ENCODE results near the gene POU6F1. TPM values are rescaled to one million over a fixed set of nuclear protein-coding genes. Genes with fewer than 3 reads are reported as not detected.

Gene POU6F1
- total and polyA plus RNA-seq, 11 donors, result 4.6 to 14.0 (median 6.8) TPM

GRCh38 chr12:51189790-51190355 lies 28.0 kb downstream of the POU6F1 start:
- Histone ChIP-seq H3K36me3 (peaks cover 0 to 46% (median 23%) of the 10 kb centered on the region in 9 donors), H3K4me1 (peaks cover 0 to 5% (median 0%) of the 10 kb centered on the region in 12 donors), H3K4me3 (no peak overlapping the region), H3K27me3 (no peaks in the 10 kb centered on the region), H3K27ac (no peak overlapping the region), H3K9me3 (no peaks in the 10 kb centered on the region)
- TF ChIP-seq POLR2A (IDR thresholded peaks at IDR 0.05) (no peak), CTCF (IDR thresholded peaks at IDR 0.05) (no peak)
- no peak for DNase-seq
- 91 to 93% (median 92%) methylated on average over 14 of the region's 14 CpGs for WGBS, 4 donors
- ATAC-seq, result no peak
- intact Hi-C loops (cut with DNase I), result no loop called here

- no peak overlapping the region for H3K4me3 ChIP-seq
- intact Hi-C loops (cut with DNase I), result no loop called here
- peaks cover 0 to 46% (median 23%) of the 10 kb centered on the region in 9 donors for H3K36me3 ChIP-seq
- H3K4me1 ChIP-seq, result peaks cover 0 to 5% (median 0%) of the 10 kb centered on the region in 12 donors
- no peak for TF ChIP-seq CTCF (IDR thresholded peaks at IDR 0.05)
- no peak for TF ChIP-seq POLR2A (IDR thresholded peaks at IDR 0.05)
- DNase-seq, result no peak
- H3K27ac ChIP-seq, result no peak overlapping the region
- no peaks in the 10 kb centered on the region for H3K27me3 ChIP-seq
- WGBS, 4 donors, result 81 to 92% (median 89%) methylated on average over 4 to 14 of the region's 14 CpGs
- H3K9me3 ChIP-seq, result no peaks in the 10 kb centered on the region
- no peak for ATAC-seq
These were observed 29.4 kb downstream of the POU6F1 start for GRCh38 chr12:51188359-51189051.

GRCh38 chr12:51187370-51187987 lies 30.4 kb downstream of the POU6F1 start:
- Histone ChIP-seq H3K9me3 (no peaks in the 10 kb centered on the region), H3K4me3 (no peak overlapping the region), H3K27me3 (no peaks in the 10 kb centered on the region), H3K36me3 (peaks cover 0 to 37% (median 23%) of the 10 kb centered on the region in 9 donors), H3K27ac (no peak overlapping the region), H3K4me1 (peaks cover 0 to 5% (median 0%) of the 10 kb centered on the region in 12 donors)
- DNase-seq (no peak), ATAC-seq (no peak)
- intact Hi-C loops (cut with DNase I), result no loop called here
- WGBS, 4 donors, result 59 to 73% (median 72%) methylated on average over 5 of the region's 5 CpGs
- no peak for TF ChIP-seq POLR2A (IDR thresholded peaks at IDR 0.05)
- no peak for TF ChIP-seq CTCF (IDR thresholded peaks at IDR 0.05)

GRCh38 chr12:51186465-51187085 lies 31.3 kb downstream of the POU6F1 start:
- H3K27me3 ChIP-seq, result no peaks in the 10 kb centered on the region
- no peak overlapping the region for H3K27ac ChIP-seq
- ATAC-seq (no peak), DNase-seq (no peak)
- intact Hi-C loops (cut with DNase I), result no loop called here
- peaks cover 0 to 5% (median 0%) of the 10 kb centered on the region in 12 donors for H3K4me1 ChIP-seq
- no peak for TF ChIP-seq CTCF (IDR thresholded peaks at IDR 0.05)
- TF ChIP-seq POLR2A (IDR thresholded peaks at IDR 0.05), result no peak
- 59 to 66% (median 61%) methylated on average over 3 of the region's 3 CpGs for WGBS, 4 donors
- H3K9me3 ChIP-seq, result no peaks in the 10 kb centered on the region
- peaks cover 0 to 28% (median 17%) of the 10 kb centered on the region in 9 donors for H3K36me3 ChIP-seq
- no peak overlapping the region for H3K4me3 ChIP-seq
